CD4-positive, alpha-beta T cell (primary cell): ENCODE data around the gene LZTFL1. TPM values are rescaled to one million over a fixed set of nuclear protein-coding genes. Genes with fewer than 3 reads are reported as not detected.

Source experiments
- ATAC-seq: fragments of 200-7000 bp; cut with Tn5 transposase; one replicate; pipeline ENCODE4 v1.10.0; 2022; ENCODE audit warnings: mild to moderate bottlenecking; ENCODE audit not compliant: poor library complexity
- CTCF ChIA-PET: fragments of 350-600 bp; sonication (Branson Sonifier 250); formaldehyde crosslinking; loops from one replicate; lab custom pipeline; 2021; ENCODE audit warnings: antibody characterized with exemption, inconsistent platforms; lab: Charles Lee
- POLR2A ChIA-PET: fragments of 350-600 bp; sonication (Branson Sonifier 250); formaldehyde crosslinking; loops from one replicate; lab custom pipeline; 2021; ENCODE audit warnings: antibody characterized with exemption, inconsistent platforms; lab: Charles Lee
- DNase-seq, 14 experiments: peaks; one replicate each; pipeline ENCODE4 v3.0.0-alpha.2; 2013 to 2020; ENCODE audit warnings: mixed read lengths in 2 of 14
- H3K27ac ChIP-seq, 2 donors: one replicate each; pipeline versions ENCODE4 v1.5.1 to v1.7.0; 2013; ENCODE audit warnings: low read length in 2 of 2, low read depth in 1 of 2, mild to moderate bottlenecking in 1 of 2
- H3K27me3 ChIP-seq, 2 experiments: 1 replicate in 1 of 2; 2 replicates in 1 of 2; pipeline versions ENCODE4 v1.6.1 to v1.7.0; 2013; ENCODE audit warnings: low read length in 2 of 2, control low read depth in 1 of 2, mild to moderate bottlenecking in 1 of 2, moderate library complexity in 1 of 2; ENCODE audit not compliant: insufficient read depth in 2 of 2, control insufficient read depth in 1 of 2
- H3K36me3 ChIP-seq: one replicate; pipeline ENCODE4 v1.6.1; 2013; ENCODE audit warnings: low read length, control low read depth; ENCODE audit not compliant: insufficient read depth
- H3K4me1 ChIP-seq: one replicate; pipeline ENCODE4 v1.6.1; 2013; ENCODE audit warnings: low read length, control low read depth; ENCODE audit not compliant: insufficient read depth
- H3K4me3 ChIP-seq: one replicate; pipeline ENCODE4 v1.5.1; 2013; ENCODE audit warnings: mild to moderate bottlenecking, low read length, moderate library complexity
- H3K9me3 ChIP-seq, 2 experiments: 1 replicate in 1 of 2; 2 replicates in 1 of 2; pipeline versions ENCODE4 v1.6.1 to v1.7.0; 2013; ENCODE audit warnings: low read length in 2 of 2, mild to moderate bottlenecking in 2 of 2, control low read depth in 1 of 2, moderate library complexity in 1 of 2; ENCODE audit not compliant: control insufficient read depth in 1 of 2, insufficient read depth in 1 of 2
- H3K27ac Mint-ChIP-seq: one replicate; pipeline ENCODE4 v1.8.0; 2020; ENCODE audit warnings: mixed read lengths
- H3K27me3 Mint-ChIP-seq: one replicate; pipeline ENCODE4 v1.8.0; 2021; ENCODE audit warnings: mixed read lengths
- H3K36me3 Mint-ChIP-seq: one replicate; pipeline ENCODE4 v1.8.0; 2021; ENCODE audit warnings: low read depth, mixed read lengths
- H3K4me1 Mint-ChIP-seq: one replicate; pipeline ENCODE4 v1.8.0; 2021; ENCODE audit warnings: low read depth, mixed read lengths
- H3K4me3 Mint-ChIP-seq: one replicate; pipeline ENCODE4 v1.8.0; 2020; ENCODE audit warnings: mild to moderate bottlenecking, mixed read lengths
- H3K9me3 Mint-ChIP-seq: one replicate; pipeline ENCODE4 v1.8.0; 2020; ENCODE audit warnings: mixed read lengths
- CTCF ChIP-seq: fragments of 200-600 bp; IDR thresholded peaks from one replicate; pipeline ENCODE4 v1.8.0; 2022; ENCODE audit warnings: antibody characterized with exemption, mild to moderate bottlenecking
- intact Hi-C, 2 experiments: fragments of 100-400 bp; cut with DNase I in 1 of 2; cut with micrococcal nuclease in 1 of 2; formaldehyde crosslinking; loops; one replicate each; pipeline versions ENCODE4 v1.15.1 to v1.9.0; 2023 to 2025; cut with DNase I, micrococcal nuclease
- total RNA-seq, 174 experiments: library from RNA in 2 of 174; stranded (reverse) in 2 of 174; gene quantifications; one replicate each; pipeline ENCODE4 v1.2.3 and lab custom pipeline; 2021 to 2026

LZTFL1 gene
- total RNA-seq, 2 experiments from 2014 or later, result 9.6 to 10.0 TPM

GRCh38 chr3:45803252-45803935, 38.5 kb downstream of the LZTFL1 start:
- ChIA-PET POLR2A (no interaction called here), CTCF (no interaction called here)
- H3K4me3 Mint-ChIP-seq, result no peak overlapping the region
- Histone ChIP-seq H3K27ac (no peak overlapping the region), H3K4me3 (no peak overlapping the region), H3K36me3 (no peaks in the 10 kb centered on the region), H3K9me3 (no peaks in the 10 kb centered on the region), H3K4me1 (peaks cover 8% of the 10 kb centered on the region), H3K27me3 (peaks cover 0 to 5% of the 10 kb centered on the region in 2 experiments)
- H3K27me3 Mint-ChIP-seq, result peaks cover 15% of the 10 kb centered on the region
- ATAC-seq (no peak), DNase-seq (no peak)
- intact Hi-C loops, result no loop called here
- no peak overlapping the region for H3K27ac Mint-ChIP-seq
- TF ChIP-seq CTCF, result no peak
- no peaks in the 10 kb centered on the region for H3K9me3 Mint-ChIP-seq
- H3K4me1 Mint-ChIP-seq, result peaks cover 8% of the 10 kb centered on the region
- H3K36me3 Mint-ChIP-seq, result no peaks in the 10 kb centered on the region

- Histone ChIP-seq H3K36me3 (no peaks in the 10 kb centered on the region), H3K4me3 (no peak overlapping the region), H3K9me3 (no peaks in the 10 kb centered on the region), H3K27me3 (peaks cover 7 to 8% of the 10 kb centered on the region in 2 experiments), H3K27ac (no peak overlapping the region), H3K4me1 (peaks cover 8% of the 10 kb centered on the region)
- DNase-seq (no peak), ATAC-seq (no peak)
- ChIA-PET CTCF (no interaction called here), POLR2A (no interaction called here)
- TF ChIP-seq CTCF, result no peak
- Mint-ChIP-seq H3K4me1 (peaks cover 8% of the 10 kb centered on the region), H3K36me3 (no peaks in the 10 kb centered on the region), H3K27me3 (peaks cover 25% of the 10 kb centered on the region), H3K9me3 (no peaks in the 10 kb centered on the region), H3K27ac (no peak overlapping the region), H3K4me3 (no peak overlapping the region)
- intact Hi-C loops, result no loop called here
Observed at GRCh38 chr3:45802146-45802545, 39.8 kb downstream of the LZTFL1 start.

DNA sequence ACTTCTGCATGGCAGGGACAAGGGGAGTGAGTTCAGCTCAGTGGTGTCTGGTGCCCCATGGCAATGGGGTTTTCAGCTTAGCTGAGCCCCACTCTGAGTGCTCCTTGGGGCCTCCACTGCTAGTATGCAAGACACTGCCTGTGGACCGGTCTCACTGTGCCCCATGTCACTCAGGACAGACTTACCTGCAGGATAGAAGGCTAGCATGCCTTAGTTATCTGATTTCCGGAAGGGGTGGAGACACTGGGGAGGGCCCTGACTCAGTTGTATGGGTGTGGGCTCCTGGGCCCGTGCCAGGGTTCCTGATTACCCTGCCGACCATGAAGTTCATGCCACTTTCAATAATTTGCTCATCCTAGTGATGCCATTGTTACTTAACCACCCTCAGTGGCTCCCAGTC, 41.3 kb downstream of the LZTFL1 start:
- H3K4me3 Mint-ChIP-seq, result no peak overlapping the region
- no peak for TF ChIP-seq CTCF
- no peak for DNase-seq
- no peak overlapping the region for H3K27ac Mint-ChIP-seq
- H3K4me1 ChIP-seq, result peaks cover 14% of the 10 kb centered on the region
- H3K4me1 Mint-ChIP-seq, result peaks cover 4% of the 10 kb centered on the region
- POLR2A ChIA-PET, result no interaction called here
- no peaks in the 10 kb centered on the region for H3K9me3 Mint-ChIP-seq
- no peak overlapping the region for H3K27ac ChIP-seq
- CTCF ChIA-PET, result no interaction called here
- no peak for ATAC-seq
- no peaks in the 10 kb centered on the region for H3K36me3 ChIP-seq
- intact Hi-C loops, result no loop called here
- peaks cover 21 to 22% of the 10 kb centered on the region in 2 experiments for H3K27me3 ChIP-seq
- no peaks in the 10 kb centered on the region for H3K36me3 Mint-ChIP-seq
- H3K4me3 ChIP-seq, result no peak overlapping the region
- H3K9me3 ChIP-seq, result peaks cover 0 to 7% of the 10 kb centered on the region in 2 experiments
- peaks cover 35% of the 10 kb centered on the region for H3K27me3 Mint-ChIP-seq
